H1 (cell line): ENCODE data around the gene VMP1. TPM values are rescaled to one million over a fixed set of nuclear protein-coding genes. Genes with fewer than 3 reads are reported as not detected.

Experiments used
- CTCF ChIA-PET: fragments of 300-600 bp; sonication (Branson Sonifier 250); formaldehyde crosslinking; loops from one replicate; lab custom pipeline; 2021; ENCODE audit not compliant: partially characterized antibody; lab: Charles Lee
- POLR2A ChIA-PET: fragments of 300-600 bp; sonication (Branson Sonifier 250); formaldehyde crosslinking; loops from one replicate; lab custom pipeline; 2021; ENCODE audit warnings: inconsistent platforms; ENCODE audit not compliant: partially characterized antibody; lab: Charles Lee
- DNase-seq, 2 experiments: peaks; one replicate each; pipeline versions ENCODE4 v3.0.0 to v3.0.0-alpha.2; 2010 to 2022; ENCODE audit warnings: low spot score in 2 of 2, low read depth in 1 of 2, mixed read lengths in 1 of 2
- FAIRE-seq: peaks from 2 replicates; lab custom pipeline; 2011; peaks lifted over from hg19 to GRCh38; lab: Jason Lieb, UNC
- H2AFZ ChIP-seq: 2 replicates; pipeline ENCODE4 v1.8.1; 2012; ENCODE audit warnings: low read length, inconsistent platforms
- H2AK5ac ChIP-seq: 2 replicates; pipeline ENCODE4 v1.6.1; 2013; ENCODE audit warnings: low read depth, low read length
- H2BK120ac ChIP-seq: replicated peaks from 2 replicates; pipeline ENCODE3; 2013; ENCODE audit warnings: low read depth, low read length, inconsistent platforms
- H2BK12ac ChIP-seq: 2 replicates; pipeline ENCODE4 v1.6.1; 2013; ENCODE audit warnings: low read depth, low read length
- H2BK15ac ChIP-seq: 2 replicates; pipeline ENCODE4 v1.6.1; 2013; ENCODE audit warnings: low read length
- H2BK20ac ChIP-seq: 2 replicates; pipeline ENCODE4 v1.6.1; 2013; ENCODE audit warnings: low read length
- H2BK5ac ChIP-seq: 2 replicates; pipeline ENCODE4 v1.6.1; 2013; ENCODE audit warnings: low read depth, low read length
- H3K14ac ChIP-seq: 2 replicates; pipeline ENCODE4 v1.6.1; 2013; ENCODE audit warnings: inconsistent platforms; ENCODE audit not compliant: insufficient read length
- H3K18ac ChIP-seq: 2 replicates; pipeline ENCODE4 v1.6.1; 2013; ENCODE audit warnings: low read length; ENCODE audit errors: extremely low read depth
- H3K23ac ChIP-seq: 2 replicates; pipeline ENCODE4 v1.6.1; 2013; ENCODE audit warnings: inconsistent platforms; ENCODE audit not compliant: insufficient read length
- H3K23me2 ChIP-seq: 2 replicates; pipeline ENCODE4 v1.6.1; 2013; ENCODE audit warnings: low read depth, low read length
- H3K27ac ChIP-seq: 2 replicates; pipeline ENCODE4 v1.6.1; 2011; ENCODE audit warnings: low read depth, low read length, inconsistent platforms
- H3K27me3 ChIP-seq, 4 experiments: replicated peaks in 1 of 4; 1 replicate in 1 of 4; 2 replicates in 3 of 4; pipeline versions ENCODE4 v1.6.1 to v1.8.1; 2011 to 2013; ENCODE audit warnings: low read length in 3 of 4, mild to moderate bottlenecking in 3 of 4, inconsistent platforms in 2 of 4, mixed read lengths in 2 of 4, moderate library complexity in 1 of 4; ENCODE audit not compliant: control insufficient read depth in 3 of 4, insufficient read depth in 3 of 4; ENCODE audit errors: extremely low read depth in 1 of 4
- H3K36me3 ChIP-seq, 4 experiments: 2 replicates each; pipeline versions ENCODE4 v1.6.1 to v1.8.1; 2011 to 2013; ENCODE audit warnings: mild to moderate bottlenecking in 4 of 4, low read length in 3 of 4, moderate library complexity in 2 of 4, control low read depth in 1 of 4, inconsistent platforms in 1 of 4; ENCODE audit not compliant: insufficient read depth in 4 of 4, control insufficient read depth in 2 of 4
- H3K4ac ChIP-seq: replicated peaks from 2 replicates; pipeline ENCODE3; 2013; ENCODE audit warnings: low read length, low read depth, mixed read lengths, inconsistent platforms; ENCODE audit not compliant: insufficient read length
- H3K4me1 ChIP-seq, 4 experiments: replicated peaks in 1 of 4; 1 replicate in 1 of 4; 2 replicates in 3 of 4; pipeline versions ENCODE4 v1.6.1 to v1.8.1; 2011 to 2013; ENCODE audit warnings: low read length in 3 of 4, inconsistent platforms in 2 of 4, mixed read lengths in 1 of 4; ENCODE audit not compliant: insufficient read depth in 4 of 4, control insufficient read depth in 3 of 4
- H3K4me2 ChIP-seq, 2 experiments: 2 replicates each; pipeline versions ENCODE4 v1.6.1 to v1.8.1; 2011 to 2013; ENCODE audit warnings: low read depth in 2 of 2, low read length in 2 of 2, control low read depth in 1 of 2, inconsistent platforms in 1 of 2, mild to moderate bottlenecking in 1 of 2; ENCODE audit not compliant: insufficient read depth in 1 of 2
- H3K4me3 ChIP-seq, 4 experiments: fragments of 200-600, 300-600 bp in 1 of 4; sonication (generic), shearing (Covaris generic), sonication (Bioruptor Twin) in 1 of 4; 2 replicates each; pipeline versions ENCODE4 v1.5.1 to v1.8.1; 2011 to 2016; ENCODE audit warnings: low read length in 4 of 4, low read depth in 3 of 4, control low read depth in 2 of 4, inconsistent platforms in 2 of 4, mild to moderate bottlenecking in 2 of 4, mixed read lengths in 1 of 4, moderate library complexity in 1 of 4; ENCODE audit not compliant: insufficient read depth in 2 of 4; ENCODE audit errors: extremely low read depth in 1 of 4
- H3K56ac ChIP-seq: replicated peaks from 2 replicates; pipeline ENCODE3; 2013; ENCODE audit warnings: low read depth, mild to moderate bottlenecking, mixed read lengths, low read length, inconsistent platforms; ENCODE audit not compliant: insufficient read length
- H3K79me1 ChIP-seq: 2 replicates; pipeline ENCODE4 v1.6.1; 2013; ENCODE audit warnings: low read depth, low read length, control low read depth
- H3K79me2 ChIP-seq, 2 experiments: 2 replicates each; pipeline versions ENCODE4 v1.6.1 to v1.8.1; 2012 to 2013; ENCODE audit warnings: low read length in 2 of 2, mild to moderate bottlenecking in 2 of 2, inconsistent platforms in 1 of 2; ENCODE audit not compliant: insufficient read depth in 2 of 2, control insufficient read depth in 1 of 2
- H3K9ac ChIP-seq, 4 experiments: replicated peaks in 1 of 4; 1 replicate in 1 of 4; 2 replicates in 3 of 4; pipeline versions ENCODE4 v1.6.1 to v1.8.1; 2011 to 2013; ENCODE audit warnings: low read depth in 3 of 4, low read length in 3 of 4, control low read depth in 2 of 4, mild to moderate bottlenecking in 2 of 4, moderate library complexity in 2 of 4, inconsistent platforms in 1 of 4; ENCODE audit errors: extremely low read depth in 1 of 4
- H3K9me3 ChIP-seq, 2 experiments: 2 replicates each; pipeline versions ENCODE4 v1.6.1 to v1.8.1; 2012 to 2013; ENCODE audit warnings: mild to moderate bottlenecking in 2 of 2, moderate library complexity in 2 of 2, control low read depth in 1 of 2, inconsistent platforms in 1 of 2, low read depth in 1 of 2, low read length in 1 of 2, mixed read lengths in 1 of 2; ENCODE audit not compliant: insufficient read depth in 2 of 2
- H4K20me1 ChIP-seq, 2 experiments: replicated peaks in 1 of 2; 2 replicates each; pipeline versions ENCODE3 to v1.8.1; 2011 to 2013; ENCODE audit warnings: inconsistent platforms in 2 of 2, low read length in 2 of 2, mild to moderate bottlenecking in 1 of 2; ENCODE audit not compliant: insufficient read depth in 2 of 2, control insufficient read depth in 1 of 2
- H4K5ac ChIP-seq: 2 replicates; pipeline ENCODE4 v1.6.1; 2013; ENCODE audit warnings: low read length, low read depth, mixed read lengths, inconsistent platforms; ENCODE audit not compliant: insufficient read length
- H4K8ac ChIP-seq: 2 replicates; pipeline ENCODE4 v1.8.0; 2013; ENCODE audit warnings: mild to moderate bottlenecking, moderate library complexity, low read length, inconsistent platforms; ENCODE audit not compliant: insufficient read depth; ENCODE audit errors: extremely low read depth
- H4K91ac ChIP-seq: replicated peaks from 2 replicates; pipeline ENCODE3; 2013; ENCODE audit warnings: low read length, mixed read lengths, inconsistent platforms; ENCODE audit not compliant: insufficient read length
- CHD1 ChIP-seq: IDR thresholded peaks from 2 replicates; pipeline ENCODE4 v1.6.1; 2012; ENCODE audit warnings: low read depth, low read length, improper control_type of control experiment
- CHD2 ChIP-seq: IDR thresholded peaks from 2 replicates; pipeline ENCODE4 v1.6.1; 2012; ENCODE audit warnings: low read length, improper control_type of control experiment
- EP300 ChIP-seq, 2 experiments: IDR thresholded peaks; 1 replicate in 1 of 2; 2 replicates in 1 of 2; pipeline ENCODE4 v1.6.1; 2011 to 2012; ENCODE audit warnings: low read depth in 2 of 2, low read length in 2 of 2, mild to moderate bottlenecking in 2 of 2, borderline replicate concordance in 1 of 2, inconsistent platforms in 1 of 2, moderate library complexity in 1 of 2
- GABPA ChIP-seq: IDR thresholded peaks from 2 replicates; pipeline ENCODE4 v1.6.1; 2011; ENCODE audit warnings: mild to moderate bottlenecking, low read length, moderate library complexity, borderline replicate concordance; ENCODE audit not compliant: insufficient read depth
- HDAC2 ChIP-seq, 2 experiments: fragments of 300-600 bp in 1 of 2; sonication (generic) in 1 of 2; IDR thresholded peaks; 2 replicates each; pipeline ENCODE4 v1.6.1; 2011 to 2012; ENCODE audit warnings: low read depth in 2 of 2, low read length in 2 of 2, mild to moderate bottlenecking in 2 of 2, moderate library complexity in 2 of 2, borderline replicate concordance in 1 of 2, inconsistent platforms in 1 of 2
- NANOG ChIP-seq: IDR thresholded peaks from 2 replicates; pipeline ENCODE4 v1.6.1; 2011; ENCODE audit warnings: low read length, low read depth, mild to moderate bottlenecking, inconsistent platforms; ENCODE audit not compliant: insufficient read depth, poor library complexity, severe bottlenecking
- POLR2AphosphoS5 ChIP-seq: IDR thresholded peaks from 2 replicates; pipeline ENCODE4 v1.6.1; 2011; ENCODE audit warnings: low read depth, low read length
- SIRT6 ChIP-seq: IDR thresholded peaks from one replicate; pipeline ENCODE4 v1.7.1; 2012; ENCODE audit warnings: low read length, inconsistent platforms
- TCF12 ChIP-seq: IDR thresholded peaks from 2 replicates; pipeline ENCODE4 v1.6.1; 2011; ENCODE audit warnings: low read depth, mild to moderate bottlenecking, low read length
- WGBS, 2 experiments: shearing (Covaris generic) in 1 of 2; methylation state at CpG; one replicate each; pipeline versions ENCODE4 v1.1.6 to v1.1.7; 2013 to 2015; ENCODE audit warnings: low lambda C conversion rate in 2 of 2, mixed read lengths in 2 of 2, inconsistent platforms in 1 of 2, low coverage in 1 of 2, missing lambda C conversion rate in 1 of 2; ENCODE audit not compliant: insufficient replicate concordance in 2 of 2, insufficient coverage in 1 of 2, insufficient read length in 1 of 2; ENCODE audit errors: extremely low coverage in 1 of 2, missing lambda C conversion rate in 1 of 2; 5-methylcytosine and 5-hydroxymethylcytosine counted together
- polyA plus RNA-seq, 7 experiments: library from polyadenylated mRNA; depleted of rRNA in 3 of 7; stranded (reverse) in 5 of 7; unstranded in 2 of 7; fragments of >200 nt in 5 of 7; fragments of 200-250 nt in 2 of 7; gene quantifications; 1 replicate in 5 of 7; 2 replicates in 1 of 7; 4 replicates in 1 of 7; pipeline versions ENCODE4 v1.2.1 to v1.2.3, GENCODE V29; 2011 to 2013; ENCODE audit warnings: missing spikeins in 2 of 7, mixed read lengths in 2 of 7
- total RNA-seq: library from RNA; stranded (reverse); fragmentation: NEBNext Ultra II Directional; extraction: Animal tissue kit (Norgen Biotek cat#: 25700); gene quantifications from 2 replicates; pipeline ENCODE4 v1.2.1, GENCODE V29; 2021

The VMP1 gene
- total and polyA plus RNA-seq, 2 of the 8 experiments (the other 6 are each of a cell fraction or from before 2014, with no cell fraction given): 45.0 to 92.7 TPM

GRCh38 chr17:59798111-59798510, 90.7 kb downstream of the VMP1 start:
- Histone ChIP-seq H3K14ac (no peak overlapping the region), H2AFZ (no peak overlapping the region), H3K79me2 (no peaks in the 10 kb centered on the region), H3K36me3 (no peaks in the 10 kb centered on the region), H4K91ac (no peak overlapping the region), H3K18ac (no peak overlapping the region), H4K8ac (no peak overlapping the region), H3K23ac (no peak overlapping the region), H3K4me3 (no peak overlapping the region), H2AK5ac (no peak overlapping the region), H3K27me3 (no peaks in the 10 kb centered on the region), H2BK5ac (no peak overlapping the region), H3K9me3 (no peaks in the 10 kb centered on the region), H3K4ac (no peak overlapping the region), H2BK12ac (no peak overlapping the region), H3K23me2 (no peaks in the 10 kb centered on the region), H3K4me1 (no peaks in the 10 kb centered on the region), H2BK120ac (no peak overlapping the region), H2BK20ac (no peak overlapping the region), H2BK15ac (no peak overlapping the region), H3K9ac (no peak overlapping the region), H3K56ac (no peak overlapping the region), H3K79me1 (no peaks in the 10 kb centered on the region), H3K4me2 (no peak overlapping the region), H4K5ac (no peak overlapping the region), H3K27ac (no peak overlapping the region), H4K20me1 (no peaks in the 10 kb centered on the region)
- TF ChIP-seq CHD2 (no peak), EP300 (IDR thresholded peaks at IDR 0.05; ENCODE audit: borderline replicate concordance in 1 of 2, low read depth in 2 of 2, low read length in 2 of 2) (no peak), CHD1 (no peak), POLR2AphosphoS5 (no peak), SIRT6 (no peak), HDAC2 (IDR thresholded peaks at IDR 0.05; ENCODE audit: borderline replicate concordance in 1 of 2, low read depth in 2 of 2, low read length in 2 of 2) (no peak), GABPA (no peak), TCF12 (no peak), NANOG (no peak)
- 93% methylated on average over 4 of the region's 4 CpGs; no CpG with 5 or more reads in 1 of the 2 experiments for WGBS, 2 experiments
- ChIA-PET CTCF (interaction anchor here (0.6 to 1.0 kb wide), 3 partner anchors 9 to 38 kb away, joined by 3 read pairs; no protein-coding TSS in a partner anchor), POLR2A (interaction anchor here (1.2 kb wide), 1 partner anchor 24 kb away, joined by 3 read pairs; no protein-coding TSS in a partner anchor)
- DNase-seq: no peak
- no peak for FAIRE-seq
